HG03469 (cell line): ENCODE measurements around the gene SORCS2.

Source experiments
- ATAC-seq: cut with Tn5 transposase; IDR thresholded peaks from one replicate; pipeline ENCODE4 v1.9.1; 2021; ENCODE audit warnings: mild to moderate bottlenecking, moderate library complexity, moderate number of reproducible peaks; ENCODE audit not compliant: unreplicated experiment

The SORCS2 gene

GRCh38 chr4:7487998-7488671, 295.8 kb downstream of the SORCS2 start:
- no peak for ATAC-seq

- no peak for ATAC-seq
Measured at GRCh38 chr4:7491915-7492314, 299.6 kb downstream of the SORCS2 start.

- no peak for ATAC-seq
Measured at GRCh38 chr4:7498446-7499200, 306.3 kb downstream of the SORCS2 start.

- ATAC-seq = no peak
Measured at GRCh38 chr4:7499661-7500060, 307.3 kb downstream of the SORCS2 start.

- no peak for ATAC-seq
Measured at GRCh38 chr4:7500404-7500803, 308.1 kb downstream of the SORCS2 start.

GRCh38 chr4:7501314-7501713, 309.0 kb downstream of the SORCS2 start:
- no peak for ATAC-seq

GRCh38 chr4:7501873-7502272, 309.5 kb downstream of the SORCS2 start:
- ATAC-seq = no peak

- ATAC-seq = no peak
Measured at GRCh38 chr4:7503559-7504249, 311.4 kb downstream of the SORCS2 start.

- ATAC-seq = no peak
Measured at GRCh38 chr4:7505116-7505900, 313.0 kb downstream of the SORCS2 start.

- ATAC-seq = no peak
Measured at GRCh38 chr4:7506119-7506518, 313.8 kb downstream of the SORCS2 start.

- ATAC-seq = no peak
Measured at GRCh38 chr4:7506572-7506971, 314.2 kb downstream of the SORCS2 start.

GRCh38 chr4:7507381-7507780, 315.0 kb downstream of the SORCS2 start:
- ATAC-seq = no peak

- ATAC-seq = no peak
Measured at GRCh38 chr4:7510066-7510465, 317.7 kb downstream of the SORCS2 start.

- ATAC-seq = no peak
Measured at GRCh38 chr4:7510538-7510937, 318.2 kb downstream of the SORCS2 start.

GRCh38 chr4:7511525-7511924, 319.2 kb downstream of the SORCS2 start:
- ATAC-seq = no peak

- ATAC-seq = no peak
Measured at GRCh38 chr4:7512428-7512827, 320.1 kb downstream of the SORCS2 start.

GRCh38 chr4:7512946-7513345, 320.6 kb downstream of the SORCS2 start:
- no peak for ATAC-seq

- ATAC-seq = no peak
Measured at GRCh38 chr4:7513671-7514070, 321.3 kb downstream of the SORCS2 start.

- ATAC-seq = no peak
Measured at GRCh38 chr4:7514281-7514680, 321.9 kb downstream of the SORCS2 start.

GRCh38 chr4:7514789-7515188, 322.5 kb downstream of the SORCS2 start:
- ATAC-seq = no peak

GRCh38 chr4:7515390-7515902, 323.1 kb downstream of the SORCS2 start:
- ATAC-seq = no peak
